HG03108 (cell line): ENCODE results near the gene NTN1.

Source experiments
- ATAC-seq: cut with Tn5 transposase; IDR thresholded peaks from one replicate; pipeline ENCODE4 v1.9.1; 2021; ENCODE audit warnings: moderate library complexity; ENCODE audit not compliant: unreplicated experiment

Gene NTN1

GRCh38 chr17:9116861-9117568 is 95.7 kb downstream of the NTN1 start:
- no peak for ATAC-seq

- ATAC-seq: no peak
Observed at GRCh38 chr17:9120471-9120870, 99.2 kb downstream of the NTN1 start.

- no peak for ATAC-seq
Observed at GRCh38 chr17:9121186-9121820, 100.0 kb downstream of the NTN1 start.

- ATAC-seq: no peak
Observed at GRCh38 chr17:9123594-9124553, 102.6 kb downstream of the NTN1 start.

GRCh38 chr17:9124554-9124935 is 103.2 kb downstream of the NTN1 start:
- ATAC-seq: no peak

- ATAC-seq: no peak
Observed at GRCh38 chr17:9125722-9126121, 104.4 kb downstream of the NTN1 start.

GRCh38 chr17:9127340-9127739 is 106.0 kb downstream of the NTN1 start:
- no peak for ATAC-seq

- no peak for ATAC-seq
Observed at GRCh38 chr17:9131371-9131770, 110.1 kb downstream of the NTN1 start.

- ATAC-seq: no peak
Observed at GRCh38 chr17:9132291-9132690, 111.0 kb downstream of the NTN1 start.

GRCh38 chr17:9132944-9133610 is 111.8 kb downstream of the NTN1 start:
- ATAC-seq: no peak

GRCh38 chr17:9138161-9138717 is 116.9 kb downstream of the NTN1 start:
- no peak for ATAC-seq

GRCh38 chr17:9139695-9140094 is 118.4 kb downstream of the NTN1 start:
- no peak for ATAC-seq

- no peak for ATAC-seq
Observed at GRCh38 chr17:9140550-9141424, 119.5 kb downstream of the NTN1 start.

- ATAC-seq: no peak
Observed at GRCh38 chr17:9141425-9141753, 120.1 kb downstream of the NTN1 start.

GRCh38 chr17:9142772-9143494 is 121.6 kb downstream of the NTN1 start:
- ATAC-seq: no peak

- ATAC-seq: no peak
Observed at GRCh38 chr17:9144502-9145249, 123.4 kb downstream of the NTN1 start.

- no peak for ATAC-seq
Observed at GRCh38 chr17:9146064-9146463, 124.8 kb downstream of the NTN1 start.

- no peak for ATAC-seq
Observed at GRCh38 chr17:9148905-9149525, 127.7 kb downstream of the NTN1 start.
